A673 (cell line): ENCODE results near the gene INPP5A. TPM values are rescaled to one million over a fixed set of nuclear protein-coding genes. Genes with fewer than 3 reads are reported as not detected.

Experiments used
- BruUV-seq: library from RNA; stranded (reverse); fragments of 400-500 nt; replicated peaks from 2 replicates; lab custom pipeline; 2021; lab: Mats Ljungman, UMichigan
- CTCF ChIA-PET: fragments of 300-600 bp; sonication (Branson Sonifier 250); formaldehyde crosslinking; loops from one replicate; lab custom pipeline; 2022; ENCODE audit warnings: antibody characterized with exemption; lab: Charles Lee
- POLR2A ChIA-PET: fragments of 300-600 bp; sonication (Branson Sonifier 250); formaldehyde crosslinking; loops from one replicate; lab custom pipeline; 2022; ENCODE audit warnings: antibody characterized with exemption; ENCODE audit not compliant: low non-redundant PET; lab: Charles Lee
- DNase-seq: peaks from one replicate; pipeline ENCODE4 v3.0.0-alpha.2; 2015; ENCODE audit warnings: low spot score
- H3K27ac ChIP-seq: fragments of 200-600 bp; sonication (generic); 2 replicates; pipeline ENCODE4 v1.5.1; 2016; ENCODE audit warnings: mixed run types, low read depth, mild to moderate bottlenecking, mixed read lengths, antibody characterized with exemption, low read length; ENCODE audit not compliant: poor library complexity, severe bottlenecking
- H3K27me3 ChIP-seq: fragments of 200-600 bp; sonication (generic); replicated peaks from 2 replicates; pipeline ENCODE4 v1.6.1; 2017; ENCODE audit warnings: mixed run types, low read depth, mild to moderate bottlenecking, mixed read lengths, antibody characterized with exemption, low read length; ENCODE audit not compliant: insufficient read depth, poor library complexity
- H3K36me3 ChIP-seq: fragments of 200-600 bp; sonication (generic); 2 replicates; pipeline ENCODE4 v1.6.1; 2016; ENCODE audit warnings: mixed run types, mild to moderate bottlenecking, mixed read lengths, antibody characterized with exemption, low read length; ENCODE audit not compliant: insufficient read depth, poor library complexity, severe bottlenecking
- H3K4me1 ChIP-seq: fragments of 200-600 bp; sonication (generic); 2 replicates; pipeline ENCODE4 v1.6.1; 2017; ENCODE audit warnings: mixed run types, mild to moderate bottlenecking, mixed read lengths, antibody characterized with exemption, low read length; ENCODE audit not compliant: insufficient read depth, poor library complexity, severe bottlenecking
- H3K4me3 ChIP-seq: fragments of 200-600 bp; sonication (generic); 2 replicates; pipeline ENCODE4 v1.5.1; 2016; ENCODE audit warnings: low read depth, mixed run types, mild to moderate bottlenecking, mixed read lengths, low read length; ENCODE audit not compliant: poor library complexity, severe bottlenecking
- H3K9me3 ChIP-seq: fragments of 200-600 bp; sonication (generic); 2 replicates; pipeline ENCODE4 v1.6.1; 2016; ENCODE audit warnings: mixed run types, low read depth, mild to moderate bottlenecking, mixed read lengths, antibody characterized with exemption, low read length; ENCODE audit not compliant: poor library complexity, severe bottlenecking
- CTCF ChIP-seq: fragments of 300-800, 200-600 bp; sonication (generic); conservative IDR thresholded peaks from 2 replicates; pipeline ENCODE4 v1.5.1; 2017; ENCODE audit warnings: low read depth, mild to moderate bottlenecking, antibody characterized with exemption, low read length, moderate library complexity, mixed read lengths
- EZH2 ChIP-seq: fragments of 200-600 bp; sonication (generic); IDR thresholded peaks from 2 replicates; pipeline ENCODE4 v1.6.1; 2017; ENCODE audit warnings: borderline replicate concordance, low read depth, mild to moderate bottlenecking, mixed read lengths, antibody characterized with exemption, low read length; ENCODE audit not compliant: poor library complexity, severe bottlenecking
- intact Hi-C: fragments of 100-400 bp; cut with micrococcal nuclease; formaldehyde crosslinking; loops from one replicate; pipeline ENCODE4 v1.10.0; 2022; ENCODE audit not compliant: unreplicated experiment
- total RNA-seq: library from RNA; stranded (reverse); gene quantifications from 2 replicates; pipeline ENCODE4 v1.2.3, GENCODE V29; 2021

Gene INPP5A
- total RNA-seq, 1 experiment from 2014 or later = 21.8 TPM

DNA sequence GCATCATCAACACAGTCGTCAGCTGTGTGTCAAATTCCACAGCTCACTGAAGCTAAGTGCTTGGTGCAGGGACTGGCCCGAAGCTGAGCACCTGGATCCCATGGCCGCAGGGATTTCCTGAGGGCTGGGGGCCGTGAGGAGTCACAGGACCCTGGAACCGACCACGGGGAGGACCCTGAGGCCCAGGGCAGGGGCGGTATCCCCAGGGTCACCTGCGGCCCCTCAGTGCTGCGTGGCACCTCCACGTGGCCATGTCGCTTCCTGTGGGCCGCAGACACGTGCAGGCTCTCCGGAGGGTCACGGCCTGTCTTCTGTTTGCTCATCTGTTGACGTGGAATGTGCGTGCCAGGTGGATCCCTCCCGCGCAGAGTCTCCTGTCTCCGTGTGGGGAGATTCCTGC is 194.9 kb downstream of the INPP5A start:
- Histone ChIP-seq H3K27me3 (no peaks in the 10 kb centered on the region), H3K4me3 (no peak overlapping the region), H3K4me1 (no peaks in the 10 kb centered on the region), H3K9me3 (no peaks in the 10 kb centered on the region), H3K36me3 (no peaks in the 10 kb centered on the region), H3K27ac (no peak overlapping the region)
- CTCF ChIA-PET = no interaction called here
- TF ChIP-seq EZH2 (no peak), CTCF (no peak)
- no TSS peak for BruUV-seq
- no peak for DNase-seq
- intact Hi-C loops = no loop called here
- POLR2A ChIA-PET = no interaction called here

- POLR2A ChIA-PET = no interaction called here
- no peaks in the 10 kb centered on the region for H3K4me1 ChIP-seq
- TF ChIP-seq CTCF (no peak), EZH2 (no peak)
- H3K4me3 ChIP-seq = no peak overlapping the region
- CTCF ChIA-PET = no interaction called here
- intact Hi-C loops = no loop called here
- no peaks in the 10 kb centered on the region for H3K27me3 ChIP-seq
- no peaks in the 10 kb centered on the region for H3K9me3 ChIP-seq
- no peak for DNase-seq
- H3K36me3 ChIP-seq = no peaks in the 10 kb centered on the region
- no TSS peak for BruUV-seq
- H3K27ac ChIP-seq = no peak overlapping the region
Observed at GRCh38 chr10:132733926-132734325, 196.3 kb downstream of the INPP5A start.

DNA sequence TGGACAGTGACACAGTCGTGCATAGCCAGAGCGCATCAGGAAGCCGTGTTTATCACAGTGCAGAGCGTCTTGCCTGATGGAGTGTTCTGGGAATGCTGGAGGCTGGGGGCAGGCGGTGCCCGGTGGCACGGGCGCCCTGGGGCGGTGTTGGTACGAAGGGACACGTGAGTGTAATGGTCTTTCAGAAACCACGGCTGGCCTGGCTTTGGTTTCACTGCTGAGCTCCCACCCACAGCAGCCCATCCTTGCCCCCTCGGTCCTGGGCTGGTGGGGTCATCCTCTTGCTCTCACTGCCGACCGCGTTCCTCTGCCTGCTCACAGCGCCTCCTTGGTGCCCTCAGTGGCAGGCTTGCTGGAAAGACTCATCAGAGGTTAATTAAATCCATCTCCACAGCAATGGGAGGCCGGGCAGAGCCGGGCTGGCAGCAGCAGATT is 197.8 kb downstream of the INPP5A start:
- H3K4me1 ChIP-seq = no peaks in the 10 kb centered on the region
- H3K4me3 ChIP-seq = no peak overlapping the region
- TF ChIP-seq CTCF (no peak), EZH2 (no peak)
- intact Hi-C loops = no loop called here
- no peaks in the 10 kb centered on the region for H3K9me3 ChIP-seq
- CTCF ChIA-PET = no interaction called here
- no TSS peak for BruUV-seq
- H3K36me3 ChIP-seq = no peaks in the 10 kb centered on the region
- DNase-seq = no peak
- no peaks in the 10 kb centered on the region for H3K27me3 ChIP-seq
- POLR2A ChIA-PET = no interaction called here
- no peak overlapping the region for H3K27ac ChIP-seq
